A549 (cell line): ENCODE measurements around the gene VWA5B1. TPM values are rescaled to one million over a fixed set of nuclear protein-coding genes. Genes with fewer than 3 reads are reported as not detected.

Source experiments
- ATAC-seq, 2 experiments: fragments of 200-7000 bp in 1 of 2; fragments of >200 bp in 1 of 2; cut with Nextera tagmentation in 1 of 2; cut with Tn5 transposase in 1 of 2; 3 replicates each; pipeline versions ENCODE4 v1.8.0 to v1.9.1; 2018 to 2020; ENCODE audit warnings: mild to moderate bottlenecking in 1 of 2, moderate library complexity in 1 of 2
- CTCF ChIA-PET: fragments of 300-600 bp; sonication (Branson Sonifier 250); formaldehyde crosslinking; extraction: SDS; loops from one replicate; lab custom pipeline; 2021; ENCODE audit warnings: antibody characterized with exemption, inconsistent platforms; lab: Yijun Ruan, JAX
- POLR2A ChIA-PET: fragments of 350-600 bp; formaldehyde crosslinking; extraction: SDS; loops from one replicate; lab custom pipeline; 2021; ENCODE audit warnings: antibody characterized with exemption, inconsistent platforms; lab: Yijun Ruan, JAX
- DNase-seq, 2 experiments: peaks; one replicate each; pipeline versions ENCODE4 v3.0.0 to v3.0.0-alpha.2; 2011 to 2016; ENCODE audit warnings: low read depth in 1 of 2, low spot score in 1 of 2
- FAIRE-seq: peaks from 2 replicates; lab custom pipeline; 2011; peaks lifted over from hg19 to GRCh38; lab: Jason Lieb, UNC
- H3K27ac ChIP-seq, 2 experiments: fragments of >200 bp; sonication (Bioruptor Twin); formaldehyde crosslinking; 3 replicates each; pipeline ENCODE4 v1.5.1; 2016 to 2017
- H3K4me1 ChIP-seq: fragments of >200 bp; sonication (Bioruptor Twin); formaldehyde crosslinking; 3 replicates; pipeline ENCODE4 v1.6.1; 2016
- H3K4me2 ChIP-seq: fragments of >200 bp; sonication (Bioruptor Twin); formaldehyde crosslinking; 3 replicates; pipeline ENCODE4 v1.6.1; 2016
- H3K4me3 ChIP-seq: fragments of >200 bp; sonication (Bioruptor Twin); formaldehyde crosslinking; 3 replicates; pipeline ENCODE4 v1.5.1; 2016
- H3K9me3 ChIP-seq: fragments of >200 bp; sonication (Bioruptor Twin); formaldehyde crosslinking; 3 replicates; pipeline ENCODE4 v1.6.1; 2016
- ATOH8 ChIP-seq: fragments of 250-450 bp; sonication (Bioruptor Pico); IDR thresholded peaks from 2 replicates; pipeline ENCODE4 v1.5.0; 2020; ENCODE audit warnings: low read depth, mild to moderate bottlenecking, moderate library complexity
- CEBPB ChIP-seq, 2 experiments: fragments of >200 bp in 1 of 2; sonication (Bioruptor Twin) in 1 of 2; formaldehyde crosslinking in 1 of 2; IDR thresholded peaks; 2 replicates each; pipeline ENCODE4 v1.6.1; 2012 to 2016
- CHD2 ChIP-seq: fragments of 150-350 bp; IDR thresholded peaks from 2 replicates; pipeline ENCODE4 v1.6.1; 2014; ENCODE audit warnings: low read length; ENCODE audit not compliant: partially characterized antibody
- CHD4 ChIP-seq: fragments of 200-600 bp; sonication (generic); IDR thresholded peaks from 2 replicates; pipeline ENCODE4 v1.6.1; 2016; ENCODE audit warnings: antibody characterized with exemption, mild to moderate bottlenecking, borderline replicate concordance
- CTCF ChIP-seq: fragments of >200 bp; sonication (Bioruptor Twin); formaldehyde crosslinking; IDR thresholded peaks from 3 replicates; pipeline ENCODE4 v1.5.1; 2016
- E2F6 ChIP-seq: IDR thresholded peaks from 2 replicates; pipeline ENCODE4 v1.6.1; 2012; ENCODE audit warnings: low read depth, borderline replicate concordance
- EHF ChIP-seq: fragments of 250-450 bp; sonication (Bioruptor Pico); IDR thresholded peaks from 2 replicates; pipeline ENCODE4 v1.5.0; 2020; ENCODE audit warnings: mild to moderate bottlenecking
- EP300 ChIP-seq, 2 experiments: fragments of >200 bp; sonication (Bioruptor Twin); formaldehyde crosslinking; IDR thresholded peaks; 2 replicates in 1 of 2; 3 replicates in 1 of 2; pipeline ENCODE4 v1.6.1; 2016 to 2017
- FOSB ChIP-seq: fragments of 250-450 bp; sonication (Bioruptor Pico); IDR thresholded peaks from 2 replicates; pipeline ENCODE4 v1.5.0; 2020; ENCODE audit warnings: mild to moderate bottlenecking, moderate library complexity
- HDAC2 ChIP-seq: fragments of 200-600 bp; sonication (generic); IDR thresholded peaks from 2 replicates; pipeline ENCODE4 v1.6.1; 2016
- HES2 ChIP-seq: fragments of >200 bp; sonication (Bioruptor Twin); formaldehyde crosslinking; IDR thresholded peaks from 2 replicates; pipeline ENCODE4 v1.6.1; 2016
- HMGXB4 ChIP-seq: fragments of 250-450 bp; sonication (Bioruptor Pico); IDR thresholded peaks from 2 replicates; pipeline ENCODE4 v1.5.0; 2021; ENCODE audit warnings: mild to moderate bottlenecking, moderate library complexity, borderline replicate concordance
- KDM1A ChIP-seq: fragments of 200-600 bp; sonication (generic); IDR thresholded peaks from 2 replicates; pipeline ENCODE4 v1.6.1; 2016; ENCODE audit warnings: low read depth, mild to moderate bottlenecking
- KDM5A ChIP-seq: fragments of 200-600 bp; sonication (generic); IDR thresholded peaks from 2 replicates; pipeline ENCODE4 v1.6.1; 2016; ENCODE audit warnings: antibody characterized with exemption, mild to moderate bottlenecking
- MAX ChIP-seq: IDR thresholded peaks from 2 replicates; pipeline ENCODE4 v1.6.1; 2012
- MYC ChIP-seq: IDR thresholded peaks from 2 replicates; pipeline ENCODE4 v1.6.1; 2012; ENCODE audit warnings: mild to moderate bottlenecking, inconsistent platforms, low read length, improper control_type of control experiment, borderline replicate concordance
- NFE2L2 ChIP-seq: fragments of 150-350 bp; conservative IDR thresholded peaks from 2 replicates; pipeline ENCODE4 v1.6.1; 2014; ENCODE audit warnings: low read length
- NPAS2 ChIP-seq: fragments of 250-450 bp; sonication (Bioruptor Pico); IDR thresholded peaks from 2 replicates; pipeline ENCODE4 v1.8.0; 2022; ENCODE audit warnings: mild to moderate bottlenecking, moderate library complexity, borderline replicate concordance
- RARB ChIP-seq: fragments of 250-450 bp; sonication (Bioruptor Pico); IDR thresholded peaks from 2 replicates; pipeline ENCODE4 v1.8.0; 2021; ENCODE audit warnings: mild to moderate bottlenecking, moderate library complexity
- RCOR1 ChIP-seq: fragments of 150-350 bp; IDR thresholded peaks from 2 replicates; pipeline ENCODE4 v1.6.1; 2014; ENCODE audit warnings: antibody characterized with exemption, low read length, low read depth
- RFX5 ChIP-seq: fragments of 450-650 bp; IDR thresholded peaks from 2 replicates; pipeline ENCODE4 v1.7.1; 2014; ENCODE audit warnings: antibody characterized with exemption, mild to moderate bottlenecking, moderate library complexity
- SREBF2 ChIP-seq: fragments of 450-650 bp; IDR thresholded peaks from 2 replicates; pipeline ENCODE4 v1.6.1; 2014; ENCODE audit warnings: mild to moderate bottlenecking, moderate library complexity
- TFCP2L1 ChIP-seq: fragments of 250-450 bp; sonication (Bioruptor Pico); IDR thresholded peaks from 2 replicates; pipeline ENCODE4 v1.5.0; 2021; ENCODE audit warnings: mild to moderate bottlenecking
- USF2 ChIP-seq: fragments of 450-650 bp; IDR thresholded peaks from 2 replicates; pipeline ENCODE4 v1.6.1; 2014; ENCODE audit warnings: antibody characterized with exemption
- WGBS: methylation state at CpG from one replicate; pipeline ENCODE4 v1.1.6; 2017; ENCODE audit errors: missing lambda C conversion rate; 5-methylcytosine and 5-hydroxymethylcytosine counted together
- polyA plus RNA-seq, 4 experiments: library from polyadenylated mRNA; depleted of rRNA in 3 of 4; stranded (reverse); fragments of >200 nt; fragmentation: RNase III in 1 of 4; extraction: RNeasy Plus Mini Kit Qiagen cat#74134 plus additional on column Dnase treatment in 1 of 4; gene quantifications; 2 replicates in 3 of 4; 3 replicates in 1 of 4; pipeline ENCODE4 v1.2.3, GENCODE V29; 2011 to 2017

Gene VWA5B1
- polyA plus RNA-seq, 2 of the 4 experiments (the other 2 are of a cell fraction) = not detected

- FAIRE-seq = no peak
- ATAC-seq = no peak
- H3K4me3 ChIP-seq = no peak overlapping the region
- no peak overlapping the region for H3K27ac ChIP-seq
- H3K9me3 ChIP-seq = no peaks in the 10 kb centered on the region
- ChIA-PET POLR2A (no interaction called here), CTCF (no interaction called here)
- H3K4me2 ChIP-seq = no peak overlapping the region
- DNase-seq = no peak
- 73% methylated on average over 8 of the region's 9 CpGs for WGBS
- TF ChIP-seq MYC (no peak), RFX5 (peak; percentile 69; the same call in 1 of the 2 replicates)
- no peaks in the 10 kb centered on the region for H3K4me1 ChIP-seq
These were observed 49.3 kb downstream of the VWA5B1 start for GRCh38 chr1:20339811-20340457.

- POLR2A ChIA-PET = no interaction called here
- Histone ChIP-seq H3K27ac (no peak overlapping the region), H3K4me2 (no peak overlapping the region)
- ATAC-seq (no peak; a peak in 1 of 6 replicates), FAIRE-seq (no peak), DNase-seq (no peak)
- TF ChIP-seq RCOR1 = no peak
- no peak for TF ChIP-seq RARB (CRISPR knock-in tag)
- no peak for TF ChIP-seq E2F6
- TF ChIP-seq NPAS2 (CRISPR knock-in tag) = no peak
- no peak for TF ChIP-seq TFCP2L1 (CRISPR knock-in tag)
- TF ChIP-seq SREBF2 = no peak
- no peak for TF ChIP-seq KDM1A
- no peak for TF ChIP-seq ATOH8 (CRISPR knock-in tag)
- no peak for TF ChIP-seq CHD2
- TF ChIP-seq MAX = no peak
- TF ChIP-seq KDM5A = no peak
- no peak for TF ChIP-seq RFX5
- no peak for TF ChIP-seq HES2
- no peak for TF ChIP-seq HDAC2
- TF ChIP-seq CTCF = no peak
- TF ChIP-seq, all 56 proteins: peak for 0
- Histone ChIP-seq H3K4me3 (no peak overlapping the region), H3K4me1 (no peaks in the 10 kb centered on the region), H3K9me3 (no peaks in the 10 kb centered on the region)
- 90% methylated on average over 7 of the region's 17 CpGs for WGBS
- CTCF ChIA-PET = no interaction called here
These were observed 51.8 kb downstream of the VWA5B1 start for GRCh38 chr1:20342294-20343148.

- no peak for FAIRE-seq
- WGBS = 90% methylated on average over 19 of the region's 59 CpGs
- peak in 1 of 2 experiments; percentile 43; a peak in 3 of 6 replicates for ATAC-seq
- H3K4me1 ChIP-seq = no peaks in the 10 kb centered on the region
- ChIA-PET POLR2A (no interaction called here), CTCF (no interaction called here)
- no peak overlapping the region for H3K4me3 ChIP-seq
- no peak for DNase-seq
- no peak overlapping the region for H3K27ac ChIP-seq
- no peaks in the 10 kb centered on the region for H3K9me3 ChIP-seq
- no peak overlapping the region for H3K4me2 ChIP-seq
- TF ChIP-seq EHF (CRISPR knock-in tag) (no peak), SREBF2 (no peak), FOSB (CRISPR knock-in tag) (no peak), HMGXB4 (CRISPR knock-in tag) (no peak), EP300 (IDR thresholded peaks at IDR 0.05) (no peak), CHD2 (no peak), CEBPB (IDR thresholded peaks at IDR 0.05) (no peak), CHD4 (no peak), NFE2L2 (no peak), USF2 (no peak)
These were observed 52.7 kb downstream of the VWA5B1 start for GRCh38 chr1:20343149-20343937.
